ENCODE results near the gene GCK. TPM values are rescaled to one million over a fixed set of nuclear protein-coding genes. Genes with fewer than 3 reads are reported as not detected.
A peak's percentile ranks its signal among the peaks of the same experiment; 100 is the strongest.

Gene GCK
- total RNA-seq, 1 donor from 2014 or later = 43.9 TPM

GRCh38 chr7:44121761-44122420 lies 67.3 kb downstream of the GCK start:
- no peak overlapping the region for H3K27ac Mint-ChIP-seq (ENCODE audit: unreplicated experiment)
- DNase-seq = no peak
- peaks cover 16% of the 10 kb centered on the region for H3K9me3 Mint-ChIP-seq (ENCODE audit: unreplicated experiment)
- H3K27me3 Mint-ChIP-seq (ENCODE audit: unreplicated experiment) = peaks cover 5% of the 10 kb centered on the region
- no peak for TF ChIP-seq CTCF (IDR thresholded peaks at IDR 0.05; ENCODE audit: partially characterized antibody, unreplicated experiment)
- peaks cover 4% of the 10 kb centered on the region for H3K36me3 Mint-ChIP-seq (ENCODE audit: unreplicated experiment)
- H3K4me1 Mint-ChIP-seq (ENCODE audit: low read depth, unreplicated experiment) = peaks cover 10% of the 10 kb centered on the region
- peak overlapping the region; percentile 79 for H3K4me3 Mint-ChIP-seq (ENCODE audit: unreplicated experiment)

- peaks cover 10% of the 10 kb centered on the region for H3K4me1 Mint-ChIP-seq (ENCODE audit: low read depth, unreplicated experiment)
- peaks cover 13% of the 10 kb centered on the region for H3K9me3 Mint-ChIP-seq (ENCODE audit: unreplicated experiment)
- no peaks in the 10 kb centered on the region for H3K36me3 Mint-ChIP-seq (ENCODE audit: unreplicated experiment)
- TF ChIP-seq CTCF (IDR thresholded peaks at IDR 0.05; ENCODE audit: partially characterized antibody, unreplicated experiment) = no peak
- H3K4me3 Mint-ChIP-seq (ENCODE audit: unreplicated experiment) = no peak overlapping the region
- no peak for DNase-seq
- no peak overlapping the region for H3K27ac Mint-ChIP-seq (ENCODE audit: unreplicated experiment)
- peaks cover 5% of the 10 kb centered on the region for H3K27me3 Mint-ChIP-seq (ENCODE audit: unreplicated experiment)
Observed at GRCh38 chr7:44120395-44120794, 68.8 kb downstream of the GCK start.

GRCh38 chr7:44119829-44120380 lies 69.3 kb downstream of the GCK start:
- Mint-ChIP-seq H3K27ac (ENCODE audit: unreplicated experiment) (no peak overlapping the region), H3K4me1 (ENCODE audit: low read depth, unreplicated experiment) (peaks cover 10% of the 10 kb centered on the region), H3K4me3 (ENCODE audit: unreplicated experiment) (no peak overlapping the region), H3K36me3 (ENCODE audit: unreplicated experiment) (no peaks in the 10 kb centered on the region), H3K27me3 (ENCODE audit: unreplicated experiment) (peaks cover 8% of the 10 kb centered on the region), H3K9me3 (ENCODE audit: unreplicated experiment) (peaks cover 10% of the 10 kb centered on the region)
- DNase-seq = no peak
- no peak for TF ChIP-seq CTCF (IDR thresholded peaks at IDR 0.05; ENCODE audit: partially characterized antibody, unreplicated experiment)

- peaks cover 12% of the 10 kb centered on the region for H3K4me1 Mint-ChIP-seq (ENCODE audit: low read depth, unreplicated experiment)
- TF ChIP-seq CTCF (IDR thresholded peaks at IDR 0.05; ENCODE audit: partially characterized antibody, unreplicated experiment) = no peak
- H3K9me3 Mint-ChIP-seq (ENCODE audit: unreplicated experiment) = peaks cover 8% of the 10 kb centered on the region
- no peak overlapping the region for H3K27ac Mint-ChIP-seq (ENCODE audit: unreplicated experiment)
- peaks cover 14% of the 10 kb centered on the region for H3K27me3 Mint-ChIP-seq (ENCODE audit: unreplicated experiment)
- no peak for DNase-seq
- H3K36me3 Mint-ChIP-seq (ENCODE audit: unreplicated experiment) = no peaks in the 10 kb centered on the region
- no peak overlapping the region for H3K4me3 Mint-ChIP-seq (ENCODE audit: unreplicated experiment)
Observed at GRCh38 chr7:44117801-44118429, 71.3 kb downstream of the GCK start.

All from glutamatergic neuron (in vitro differentiated cells).